Lung microvascular endothelial cell (primary cell): Measurements from ENCODE around the gene SORBS1. TPM values are rescaled to one million over a fixed set of nuclear protein-coding genes. Genes with fewer than 3 reads are reported as not detected.

Experiments used
- DNase-seq, 2 donors: peaks; one replicate each; pipeline versions ENCODE4 v3.0.0 to v3.0.0-alpha.2; 2010; ENCODE audit warnings: low read depth in 2 of 2
- total RNA-seq: library from RNA; depleted of rRNA; stranded (reverse); fragments of >200 nt; gene quantifications from 2 replicates; pipeline ENCODE4 v1.2.1, GENCODE V29; 2014

The SORBS1 gene
- total RNA-seq, 1 donor from 2014 or later: 2.8 TPM

GRCh38 chr10:95516774-95517373 lies 44.3 kb downstream of the SORBS1 start:
- no peak for DNase-seq

- DNase-seq: peak; percentile 58 to 79
These were observed 47.2 kb downstream of the SORBS1 start for GRCh38 chr10:95513941-95514392.

DNA sequence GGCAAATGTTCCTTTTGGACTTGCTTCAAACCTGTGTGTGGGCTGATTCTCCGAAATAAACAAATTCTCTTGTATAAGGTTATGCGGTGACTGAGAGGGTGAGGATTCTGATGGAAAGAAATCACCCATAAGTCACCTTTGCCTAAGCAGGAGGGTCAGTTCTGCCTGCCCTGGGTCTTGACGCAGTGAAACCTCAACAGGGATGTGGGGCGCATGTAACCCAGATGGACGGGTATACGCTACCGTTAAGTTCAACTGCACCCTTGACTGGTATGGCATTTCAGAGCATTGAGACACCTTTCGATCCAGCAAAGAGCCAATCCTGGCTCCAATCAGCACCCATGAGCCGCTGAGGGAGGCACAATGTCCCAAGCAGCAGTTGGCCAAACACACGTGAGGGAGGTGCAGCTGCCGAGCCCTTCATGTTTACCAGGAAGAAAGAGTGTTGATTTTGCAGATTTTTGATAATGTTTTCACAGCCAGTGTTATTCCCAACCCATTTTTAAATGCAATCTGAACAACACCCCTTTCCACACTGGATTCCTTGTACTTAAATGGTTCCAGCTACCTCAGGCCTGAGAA lies 48.1 kb downstream of the SORBS1 start:
- no peak for DNase-seq

GRCh38 chr10:95511314-95511713 lies 49.9 kb downstream of the SORBS1 start:
- DNase-seq: no peak

GRCh38 chr10:95509251-95509650 lies 51.9 kb downstream of the SORBS1 start:
- DNase-seq: no peak

DNA sequence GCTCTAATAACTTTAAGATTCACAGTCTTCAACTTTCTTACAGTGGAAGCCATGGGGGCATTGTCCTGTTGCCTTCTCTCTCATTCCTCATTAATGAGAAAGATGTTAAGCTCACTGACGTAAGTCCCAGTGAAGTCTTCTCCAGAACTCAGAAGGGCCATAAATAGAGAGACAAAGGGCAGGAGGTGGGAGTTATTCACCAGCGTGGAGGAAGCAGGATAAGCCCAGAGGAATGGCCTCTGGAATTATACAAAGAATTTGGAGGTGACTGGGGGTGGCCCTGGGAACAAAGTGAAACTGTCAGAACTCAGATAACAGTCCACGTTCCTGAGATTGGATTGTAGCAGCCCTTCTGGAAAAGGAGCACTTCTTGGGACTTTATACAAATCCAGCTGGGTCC lies 52.4 kb downstream of the SORBS1 start:
- peak in 1 of 2 donors; percentile 83 for DNase-seq

DNA sequence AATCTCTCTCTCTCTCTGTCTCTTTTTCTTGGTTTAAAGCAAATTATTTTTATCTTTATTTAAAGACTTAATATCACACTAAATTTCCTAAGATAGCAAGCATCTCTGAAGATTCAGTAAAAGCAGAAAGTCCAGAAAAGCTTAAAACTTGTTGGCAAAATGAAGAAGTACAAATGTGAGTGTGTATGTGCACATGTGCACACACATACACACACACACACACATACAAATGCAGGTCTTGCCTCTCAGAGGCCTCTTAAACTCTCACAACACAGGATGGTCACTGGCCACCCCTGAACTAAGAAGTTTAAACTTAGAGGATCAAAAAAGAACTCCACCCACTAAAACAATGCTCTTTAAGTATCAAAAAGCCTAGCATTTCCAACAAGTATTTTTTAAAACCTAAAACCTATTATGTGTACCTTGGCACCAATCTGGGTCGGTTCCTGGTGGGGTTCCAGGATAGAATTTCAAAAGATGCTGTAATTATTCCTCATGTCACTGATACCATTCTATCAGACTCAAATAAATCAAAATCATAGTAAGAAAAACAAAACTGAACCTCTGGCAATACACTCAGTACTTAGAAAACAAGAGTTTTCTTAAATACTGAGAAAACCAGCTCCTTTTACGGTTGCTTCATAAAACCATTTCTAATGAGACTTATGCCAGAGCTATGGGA lies 55.0 kb downstream of the SORBS1 start:
- peak in 1 of 2 donors; percentile 40 for DNase-seq

DNA sequence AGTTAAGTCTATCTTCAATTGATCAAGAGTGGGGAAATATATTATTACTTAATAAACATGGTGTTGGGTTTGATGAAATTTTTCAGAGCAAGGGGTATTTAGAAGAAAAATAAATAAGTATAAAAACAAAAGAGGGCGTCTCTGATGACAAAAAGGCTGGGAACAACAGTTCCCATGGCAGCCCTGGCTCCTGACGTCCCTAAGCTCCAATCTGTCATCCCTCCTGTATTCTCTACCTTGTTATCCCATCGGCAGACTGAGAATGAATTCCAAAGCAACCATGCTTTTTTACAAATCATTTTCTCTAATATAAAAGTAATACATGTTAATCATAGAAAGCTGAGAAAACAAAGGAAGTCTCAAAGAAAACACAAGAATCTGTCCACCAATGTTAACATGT lies 55.5 kb downstream of the SORBS1 start:
- peak in 1 of 2 donors; percentile 51 for DNase-seq

GRCh38 chr10:95505084-95505610 lies 56.0 kb downstream of the SORBS1 start:
- DNase-seq: no peak

DNA sequence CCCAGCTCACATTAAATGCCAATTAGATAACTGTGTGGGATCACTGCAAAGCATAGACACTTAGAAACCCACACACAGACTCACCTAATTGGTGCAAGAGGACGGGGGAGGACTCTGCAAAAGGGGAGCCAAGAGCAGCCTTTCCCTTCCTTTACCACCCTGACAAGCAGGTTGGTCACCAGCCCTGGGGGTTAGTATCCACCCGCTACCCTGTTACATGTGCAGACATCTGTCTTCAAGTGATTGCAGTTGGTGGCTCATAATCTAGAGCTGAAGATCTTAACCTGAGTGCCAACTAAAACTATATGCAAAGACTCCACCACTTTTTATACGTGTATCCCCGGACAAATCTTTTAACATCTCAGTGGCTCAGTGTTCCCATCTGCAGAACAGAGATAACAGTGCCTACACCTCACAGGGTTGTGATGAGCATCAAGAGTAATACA lies 56.9 kb downstream of the SORBS1 start:
- no peak for DNase-seq

DNA sequence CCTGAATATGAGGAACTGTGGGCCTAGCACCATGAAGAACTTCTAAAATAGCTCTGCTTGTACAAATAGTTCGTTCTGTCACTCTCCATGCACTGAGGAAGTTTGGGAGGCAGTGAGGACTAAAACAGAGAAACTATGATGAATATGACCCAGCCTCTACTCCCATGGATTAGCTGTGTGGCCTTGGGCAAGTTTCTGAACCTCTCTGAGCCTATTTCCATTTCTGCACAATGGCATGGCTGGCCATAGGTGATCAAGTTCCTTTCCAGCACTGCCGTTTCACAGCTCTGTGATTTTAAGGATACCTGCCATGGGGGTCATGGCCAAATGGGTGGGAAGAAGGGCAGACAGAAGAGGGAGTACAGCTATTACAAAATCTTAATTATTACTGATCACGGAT lies 57.6 kb downstream of the SORBS1 start:
- no peak for DNase-seq

DNA sequence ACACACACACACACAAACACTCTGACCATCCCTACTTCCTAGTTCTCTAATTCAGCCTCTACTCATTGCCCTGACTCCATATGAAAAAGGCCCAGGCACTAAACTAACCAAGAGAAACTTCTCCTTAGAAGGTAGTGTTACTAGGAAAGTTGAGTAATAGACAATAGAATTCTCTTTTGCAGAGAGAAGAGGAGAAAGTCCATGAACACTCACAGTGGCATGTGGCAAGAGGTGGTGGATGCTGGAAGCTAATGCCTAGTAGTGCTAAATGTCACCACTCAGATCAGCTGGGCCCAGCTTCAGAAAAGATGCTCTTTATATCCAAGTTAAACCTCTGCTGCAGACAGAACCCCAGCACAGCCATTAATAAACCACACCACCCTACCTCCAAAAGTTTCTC lies 58.2 kb downstream of the SORBS1 start:
- no peak for DNase-seq

- DNase-seq: no peak
These were observed 58.8 kb downstream of the SORBS1 start for GRCh38 chr10:95502377-95502776.

DNA sequence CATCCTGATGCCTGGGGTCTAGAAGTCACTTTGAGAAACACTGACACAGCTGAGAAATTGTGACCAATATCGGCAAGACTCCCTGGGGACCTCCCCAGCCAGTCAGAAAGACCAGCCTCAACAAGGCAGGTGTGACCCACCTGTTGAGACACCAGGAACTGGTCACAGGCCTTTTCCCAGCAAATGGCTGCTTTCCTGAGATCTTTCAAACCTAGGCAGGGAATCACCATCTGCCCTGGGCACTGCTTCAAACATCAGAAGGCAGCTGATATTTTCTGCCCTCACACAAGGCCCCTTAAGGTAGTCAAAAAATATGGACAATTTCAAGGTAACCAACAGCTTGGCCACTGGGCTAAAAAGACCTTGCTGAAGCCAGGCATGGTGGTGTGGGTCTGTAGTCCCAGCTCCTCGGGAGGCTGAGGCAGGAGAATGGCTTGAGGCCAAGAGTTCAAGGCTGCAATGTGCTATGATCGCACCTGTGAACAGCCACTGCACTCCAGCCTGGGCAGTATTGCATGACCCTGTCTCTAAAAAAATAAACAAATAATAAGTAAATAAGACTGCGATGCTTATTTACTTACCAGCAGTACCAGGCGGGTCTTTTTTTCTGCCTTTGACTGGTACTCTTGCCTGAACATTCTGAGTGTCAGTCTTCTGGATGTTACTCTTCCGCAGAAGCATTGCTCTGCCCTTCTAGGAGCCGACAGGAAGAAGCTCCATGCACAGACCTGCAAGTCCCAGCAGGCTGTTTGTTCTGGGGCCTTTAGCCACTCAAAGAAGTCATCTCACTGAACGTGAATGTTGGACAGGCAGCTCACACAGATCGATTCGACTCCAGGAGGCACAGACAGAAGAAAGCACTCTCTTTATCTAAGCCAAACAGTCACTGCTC lies 59.7 kb downstream of the SORBS1 start:
- no peak for DNase-seq

DNA sequence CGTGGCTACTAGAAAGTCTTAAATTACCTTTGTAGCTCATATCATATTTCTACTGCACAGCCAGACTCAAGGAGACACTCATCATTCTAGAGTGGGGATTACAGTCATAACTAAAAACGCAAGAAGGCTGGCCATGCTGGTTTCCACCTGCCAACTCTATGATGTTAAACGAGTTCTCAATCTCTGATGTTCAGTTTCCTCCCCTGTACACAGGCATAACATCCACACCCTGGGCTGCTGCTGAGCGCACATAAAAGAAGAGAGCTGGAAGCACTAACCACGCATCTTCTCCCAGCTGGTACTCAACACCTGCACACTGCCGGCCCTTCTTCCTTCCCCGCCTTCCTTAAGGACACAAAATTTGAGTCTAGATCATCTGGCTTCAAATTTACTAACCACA lies 60.5 kb downstream of the SORBS1 start:
- DNase-seq: no peak

- no peak for DNase-seq
These were observed 61.1 kb downstream of the SORBS1 start for GRCh38 chr10:95500097-95500496.

DNA sequence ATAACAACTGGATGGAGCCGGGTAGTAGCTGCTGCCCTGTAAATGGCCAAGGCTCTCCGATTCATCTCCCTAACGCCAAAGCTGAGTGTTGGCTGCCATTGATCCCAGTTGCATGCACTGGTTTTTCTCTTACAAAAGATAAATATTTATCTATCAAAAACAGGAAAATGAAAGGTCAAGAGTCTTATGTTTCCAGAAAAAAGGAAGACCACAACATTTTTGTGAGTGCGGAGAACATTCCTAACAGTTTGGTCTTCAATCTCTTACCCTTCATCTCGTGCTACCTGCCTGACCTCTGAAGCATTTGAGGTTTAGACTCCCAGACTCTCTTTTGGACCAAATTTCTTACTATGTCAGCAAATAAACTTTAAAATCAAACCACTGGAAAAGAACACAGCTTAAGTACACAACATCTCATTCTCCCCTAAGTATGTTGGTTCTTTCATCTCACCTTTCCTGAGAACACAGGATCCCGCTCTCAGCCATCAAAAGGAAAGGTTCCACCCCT lies 61.6 kb downstream of the SORBS1 start:
- DNase-seq: peak; percentile 55 to 62

DNA sequence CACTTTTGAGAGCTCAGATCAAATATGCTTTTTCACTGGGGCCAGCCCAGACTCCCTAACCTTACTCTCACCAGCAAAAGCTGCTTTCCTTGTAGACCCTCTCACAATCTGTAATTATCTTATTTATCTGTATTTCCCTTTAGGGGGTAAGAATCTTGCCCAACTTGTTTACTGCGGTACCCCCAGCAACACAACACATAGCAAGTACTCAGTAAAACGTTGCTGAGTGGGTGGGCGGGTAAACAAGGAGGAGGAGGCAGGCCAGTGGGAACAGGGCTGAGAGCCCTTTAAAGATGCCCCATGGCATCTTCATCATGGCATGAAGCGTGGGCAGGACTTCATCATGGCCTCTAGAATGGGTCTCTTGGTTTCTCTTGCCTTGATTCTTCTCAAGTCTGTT lies 64.2 kb downstream of the SORBS1 start:
- no peak for DNase-seq

DNA sequence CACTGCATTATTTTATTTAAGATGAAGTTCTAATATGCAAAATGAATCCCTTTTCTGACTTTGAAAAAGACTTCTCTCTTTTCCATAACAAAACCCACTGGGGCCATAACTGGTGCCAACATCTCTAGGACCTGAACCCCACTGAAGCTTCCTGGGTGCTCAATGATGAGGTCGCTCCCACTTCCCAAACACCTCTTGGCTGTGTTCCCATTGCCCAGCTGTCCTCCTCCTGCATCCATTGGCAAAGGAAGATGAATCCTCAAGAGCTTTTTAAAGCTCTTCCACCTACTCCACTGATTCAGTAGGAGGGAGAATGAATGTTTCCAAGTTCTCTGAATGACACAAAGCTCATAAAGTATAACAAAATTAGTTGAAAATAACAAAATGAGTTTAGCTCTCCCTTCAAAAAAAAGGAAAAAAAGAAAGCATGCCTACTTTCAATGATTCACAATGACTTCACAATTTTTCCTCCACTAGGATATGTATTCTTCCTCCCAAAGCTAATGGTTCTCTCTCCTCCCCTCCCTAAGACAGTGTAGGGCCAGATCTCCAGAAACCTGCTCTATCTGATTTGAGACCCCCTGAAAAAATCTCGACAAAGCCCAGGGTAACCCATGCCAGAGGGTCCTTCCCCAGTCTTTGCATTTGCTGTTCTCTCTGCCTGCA lies 64.8 kb downstream of the SORBS1 start:
- no peak for DNase-seq

DNA sequence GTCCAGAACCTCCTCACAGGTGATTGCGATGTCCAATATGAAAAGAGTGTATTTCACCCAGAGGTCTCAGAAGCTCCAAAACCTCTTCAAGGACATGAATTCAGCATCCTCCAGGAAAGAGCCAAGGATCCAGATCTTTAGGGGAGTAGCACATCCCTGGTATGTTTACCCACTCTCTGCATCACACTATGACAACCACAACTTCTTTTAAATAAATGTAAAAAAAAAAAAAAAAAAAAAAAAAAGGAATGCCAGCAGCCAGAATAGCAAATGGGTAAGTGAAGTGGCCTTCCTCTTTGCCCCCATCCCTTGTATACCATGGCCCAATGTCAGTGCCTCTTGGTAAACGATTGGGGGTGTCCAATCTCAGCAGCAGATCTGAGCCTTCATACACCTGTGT lies 67.3 kb downstream of the SORBS1 start:
- DNase-seq: no peak

DNA sequence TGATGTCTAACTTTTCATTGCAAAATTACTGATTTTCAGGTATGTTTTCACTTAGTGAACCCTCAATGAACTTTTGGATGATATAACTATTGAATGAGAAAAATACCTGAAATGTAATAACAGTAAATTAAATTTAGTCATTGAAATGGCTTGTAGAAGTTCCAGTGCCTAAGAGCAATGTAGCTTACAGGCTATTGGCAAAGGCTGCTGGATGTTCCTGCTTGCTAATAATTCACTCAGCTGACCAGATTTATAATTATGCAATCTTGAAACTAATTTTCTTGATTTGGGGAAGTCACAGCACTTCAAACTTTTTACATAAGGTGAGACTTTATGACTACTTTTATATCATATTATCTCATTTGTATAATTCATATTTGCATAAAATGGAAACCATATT lies 73.2 kb downstream of the SORBS1 start:
- no peak for DNase-seq
